GM15510 (cell line): ENCODE results near the gene PSMG4.

Source experiments
- POLR2A ChIP-seq: IDR thresholded peaks from 3 replicates; pipeline ENCODE4 v1.6.1; 2011; ENCODE audit warnings: borderline replicate concordance; ENCODE audit not compliant: insufficient read length; ENCODE audit errors: extremely low read depth

PSMG4 gene

GRCh38 chr6:3273707-3274521, 15.2 kb downstream of the PSMG4 start:
- TF ChIP-seq POLR2A, result no peak

- TF ChIP-seq POLR2A, result no peak
Observed at GRCh38 chr6:3276174-3277167, 17.7 kb downstream of the PSMG4 start.

GRCh38 chr6:3277251-3277650, 18.5 kb downstream of the PSMG4 start:
- no peak for TF ChIP-seq POLR2A

- TF ChIP-seq POLR2A, result no peak
Observed at GRCh38 chr6:3277851-3278416, 19.2 kb downstream of the PSMG4 start.

- no peak for TF ChIP-seq POLR2A
Observed at GRCh38 chr6:3278691-3279090, 19.9 kb downstream of the PSMG4 start.

- TF ChIP-seq POLR2A, result no peak
Observed at GRCh38 chr6:3280091-3280490, 21.3 kb downstream of the PSMG4 start.

- no peak for TF ChIP-seq POLR2A
Observed at GRCh38 chr6:3280866-3281465, 22.2 kb downstream of the PSMG4 start.

GRCh38 chr6:3281631-3282475, 23.1 kb downstream of the PSMG4 start:
- no peak for TF ChIP-seq POLR2A

GRCh38 chr6:3282476-3283236, 23.9 kb downstream of the PSMG4 start:
- TF ChIP-seq POLR2A, result no peak

GRCh38 chr6:3283241-3283640, 24.5 kb downstream of the PSMG4 start:
- TF ChIP-seq POLR2A, result no peak

- no peak for TF ChIP-seq POLR2A
Observed at GRCh38 chr6:3283641-3284435, 25.1 kb downstream of the PSMG4 start.

GRCh38 chr6:3284436-3284876, 25.7 kb downstream of the PSMG4 start:
- TF ChIP-seq POLR2A, result no peak
